ENCODE measurements around the gene SEC63.
"Not testable (repeated sequence)": the region's sequence is repeated elsewhere in the genome, so short reads cannot be mapped to it uniquely, and the experiment has no call there.

DNA sequence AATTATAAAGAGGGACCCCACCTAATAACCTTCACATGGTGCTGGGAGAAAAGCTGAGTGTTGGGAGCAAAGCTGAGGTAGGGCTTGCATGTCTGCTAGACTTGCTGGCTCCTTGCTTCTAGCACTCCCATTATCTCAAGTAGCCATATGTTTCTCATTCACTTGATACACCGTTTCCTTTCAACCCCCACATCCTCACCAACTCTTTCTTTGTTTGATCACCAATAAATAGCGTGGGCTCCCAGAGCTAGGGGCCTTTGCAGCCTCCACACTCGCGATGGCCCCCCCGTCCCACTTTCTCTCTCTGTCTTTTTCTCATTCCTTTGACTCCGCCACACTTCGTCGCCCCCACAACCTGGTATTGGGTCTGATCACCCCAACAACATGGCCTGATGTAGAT lies 32.6 kb upstream of the SEC63 start:
- TF ChIP-seq CTCF, POLR2A (IDR thresholded peaks at IDR 0.05): not testable (repeated sequence)

All from esophagus squamous epithelium (tissue), 4 donors.